Measurements from ENCODE around the gene SMYD1.

SMYD1 gene

DNA sequence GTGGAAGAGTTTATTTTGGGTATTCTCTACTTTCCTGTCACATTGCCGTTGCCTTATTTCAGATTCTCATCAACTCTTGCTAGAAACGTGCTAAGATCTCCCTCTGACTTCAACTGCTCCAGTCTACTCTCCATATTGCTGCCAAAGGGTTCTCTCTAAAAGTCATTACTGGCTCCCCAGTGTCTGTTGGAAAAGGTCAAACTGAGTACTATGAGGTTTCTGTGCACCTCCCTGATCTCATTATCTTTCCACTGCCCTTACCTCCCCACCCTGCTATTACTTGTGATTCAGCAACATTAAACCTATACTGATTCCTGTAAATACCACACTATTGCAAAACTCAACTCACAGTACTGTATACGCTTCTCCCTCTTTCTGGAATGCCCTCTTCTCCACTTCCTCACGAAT, 10.2 kb upstream of the SMYD1 start:
- FAIRE-seq, result no peak

DNA sequence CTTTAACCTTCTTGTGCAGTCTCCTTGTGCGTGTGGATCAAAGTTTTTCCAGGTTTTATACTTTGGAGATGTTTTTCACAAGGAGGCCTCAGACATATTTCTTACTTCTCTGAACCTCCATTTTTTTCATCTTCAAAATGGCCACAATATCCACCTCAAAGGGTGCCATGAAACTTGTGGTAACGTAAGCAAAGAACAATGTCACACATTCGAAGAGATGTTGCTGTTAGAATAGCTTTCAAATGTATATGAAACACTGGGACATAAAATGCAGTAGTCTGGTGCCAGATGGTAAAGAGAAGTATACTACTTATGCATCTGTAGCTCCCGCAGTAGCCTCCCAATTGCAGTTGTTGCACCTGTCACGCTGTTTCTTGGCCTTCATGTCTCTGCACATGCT, 9.4 kb upstream of the SMYD1 start:
- FAIRE-seq, result no peak

DNA sequence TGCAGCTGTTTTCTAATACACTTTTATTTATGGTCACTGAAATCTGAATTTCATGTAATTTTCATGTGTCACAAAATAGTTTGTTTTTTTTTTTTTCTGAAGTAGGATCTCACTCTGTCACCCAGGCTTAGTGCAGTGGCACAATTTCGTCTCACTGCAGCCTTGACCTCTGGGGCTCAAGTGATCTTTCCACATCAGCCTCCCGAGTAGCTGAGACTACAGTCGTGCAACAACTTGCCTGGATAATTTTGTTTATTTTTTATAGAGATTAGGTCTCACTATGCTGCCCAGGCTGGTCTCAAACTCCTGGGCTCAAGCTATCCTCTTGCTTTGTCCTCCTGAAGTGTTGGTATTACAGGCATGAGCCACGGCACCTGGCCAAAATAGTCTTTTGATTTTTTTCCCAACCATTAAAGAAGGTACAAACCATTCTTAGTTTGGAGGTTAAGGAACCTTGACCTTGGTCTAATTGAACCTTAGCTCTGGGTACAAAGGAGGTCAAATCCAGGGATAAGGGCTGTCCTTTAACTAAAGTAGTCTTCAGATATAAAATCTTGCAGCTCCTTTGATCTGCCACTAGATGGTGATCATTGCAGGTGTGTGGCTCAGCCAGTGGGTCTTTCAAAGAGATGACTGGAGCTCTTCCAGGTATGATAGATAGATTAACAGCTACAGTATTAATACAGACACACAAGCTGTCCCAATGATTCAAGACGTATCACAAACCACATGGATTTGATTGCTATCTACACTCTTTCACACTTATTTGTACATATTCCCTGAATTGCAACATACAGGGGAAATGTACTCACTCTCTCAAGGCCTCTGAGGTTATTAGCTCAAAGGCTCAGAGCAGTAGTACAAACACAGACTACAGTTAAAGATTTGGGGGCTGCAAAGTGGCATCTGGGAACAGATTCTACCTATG, 7.4 kb upstream of the SMYD1 start:
- FAIRE-seq, result no peak

DNA sequence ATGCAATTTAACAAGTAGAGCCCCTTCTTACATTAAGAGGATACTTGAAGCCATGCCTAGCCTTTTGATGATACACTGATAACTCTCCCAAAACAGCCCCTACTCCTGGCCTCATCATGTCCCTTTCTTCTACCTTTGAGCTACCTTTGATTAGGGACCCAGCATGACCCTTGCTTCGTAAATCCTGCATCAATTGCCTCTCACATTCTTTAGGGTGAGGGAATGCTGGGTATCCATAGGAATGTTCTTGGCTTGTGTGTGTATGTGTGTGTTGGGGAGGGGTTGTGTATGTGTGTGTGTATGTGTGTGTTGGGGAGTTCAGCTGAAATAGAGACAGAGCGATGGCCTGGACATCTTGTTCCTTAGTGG, 6.7 kb upstream of the SMYD1 start:
- no peak for FAIRE-seq

DNA sequence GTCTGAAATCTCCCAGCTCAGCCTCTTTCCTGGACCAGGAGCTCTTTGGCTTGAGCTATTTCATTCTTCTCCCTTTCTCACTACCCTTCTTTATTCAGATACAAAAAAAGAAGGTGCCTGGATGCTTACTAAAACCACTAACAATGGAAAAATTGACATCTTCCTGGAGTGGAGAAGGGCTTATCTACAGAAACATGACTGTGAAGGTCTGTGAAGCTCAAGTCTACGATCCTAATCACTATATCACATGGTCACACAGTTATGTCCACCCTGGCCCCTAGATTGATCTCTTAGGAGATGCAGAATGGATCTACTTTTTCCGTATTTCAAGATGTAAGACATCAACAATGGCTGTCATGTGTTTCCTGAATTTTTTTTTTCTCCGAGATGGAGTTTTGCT, 6.3 kb upstream of the SMYD1 start:
- FAIRE-seq, result no peak

DNA sequence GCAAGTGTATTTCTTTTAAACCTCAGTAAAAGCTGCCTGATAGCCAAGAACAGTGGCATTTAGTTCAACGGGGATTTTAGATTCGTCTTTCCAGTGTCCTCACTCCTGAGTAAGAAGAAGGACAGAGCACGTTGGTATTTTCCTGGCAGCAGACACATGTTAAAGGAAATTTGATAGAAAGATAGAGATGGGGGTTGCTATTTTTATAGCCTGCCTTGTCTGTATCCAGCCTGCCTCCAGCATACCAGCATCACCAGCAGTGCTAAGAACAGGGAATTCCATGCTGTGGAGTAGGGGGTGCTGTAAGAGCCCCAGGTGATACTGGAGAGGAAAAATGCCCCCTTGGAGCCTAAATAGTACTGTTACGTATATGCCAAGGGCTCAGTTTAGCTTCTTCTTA, 1.1 kb upstream of the SMYD1 start:
- no peak for FAIRE-seq

DNA sequence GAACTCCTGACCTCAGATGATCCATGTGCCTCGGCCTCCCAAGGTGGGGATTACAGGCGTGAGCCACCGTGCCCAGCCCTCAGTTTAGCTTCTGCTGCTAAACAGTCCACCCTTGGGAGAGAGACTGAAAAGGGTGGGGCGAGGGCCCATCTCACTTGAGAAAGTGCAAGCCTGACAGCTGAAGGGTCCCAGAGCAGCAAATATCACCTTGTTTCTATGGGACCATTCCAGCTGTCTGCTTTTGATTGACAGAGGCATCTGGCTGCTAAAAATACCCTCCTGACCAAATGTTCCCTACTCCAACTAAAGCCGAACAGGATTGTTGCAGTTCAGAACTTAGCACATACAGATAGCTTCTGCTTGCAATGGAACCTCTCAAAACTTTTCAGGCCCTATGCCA, 436 bp upstream of the SMYD1 start:
- no peak for FAIRE-seq

DNA sequence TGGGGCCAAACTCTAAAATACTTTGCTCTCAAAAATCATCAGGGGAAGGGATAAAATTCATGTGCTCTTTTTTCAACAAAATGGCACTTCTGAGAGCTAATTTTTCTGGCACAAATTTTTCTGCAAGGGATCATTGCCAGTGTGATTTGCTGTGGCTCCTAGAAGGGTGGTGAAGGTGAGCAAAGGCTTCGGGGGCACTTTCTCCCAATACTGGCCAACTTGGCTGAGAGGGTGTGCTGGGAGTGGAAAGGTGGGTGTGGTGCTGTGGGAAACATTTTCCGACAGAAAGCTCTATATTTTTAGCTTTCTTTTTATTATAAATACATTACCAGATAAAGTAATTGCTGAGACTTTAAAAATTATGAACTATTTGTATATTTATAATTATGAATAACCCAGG, 419 bp downstream of the SMYD1 start:
- FAIRE-seq, result no peak

DNA sequence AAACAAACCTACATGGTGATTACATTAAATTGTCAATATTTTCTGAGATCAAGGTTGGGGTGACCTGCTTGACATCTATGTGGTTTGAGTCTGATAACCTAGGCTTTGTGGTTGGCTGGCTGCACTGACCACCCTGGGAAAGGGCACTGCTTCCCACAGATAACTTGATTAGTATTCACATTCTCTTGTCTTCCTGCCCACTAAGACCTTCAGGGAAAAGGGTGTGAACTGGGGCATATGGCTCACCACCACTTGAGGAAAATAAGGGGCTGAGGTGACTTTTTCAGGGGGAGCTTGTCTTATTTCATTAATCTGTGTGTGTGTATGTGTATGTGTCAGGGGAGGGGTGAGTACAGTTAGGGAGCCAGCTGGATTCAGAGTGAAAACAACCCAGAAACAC, 1.5 kb downstream of the SMYD1 start:
- FAIRE-seq, result no peak

DNA sequence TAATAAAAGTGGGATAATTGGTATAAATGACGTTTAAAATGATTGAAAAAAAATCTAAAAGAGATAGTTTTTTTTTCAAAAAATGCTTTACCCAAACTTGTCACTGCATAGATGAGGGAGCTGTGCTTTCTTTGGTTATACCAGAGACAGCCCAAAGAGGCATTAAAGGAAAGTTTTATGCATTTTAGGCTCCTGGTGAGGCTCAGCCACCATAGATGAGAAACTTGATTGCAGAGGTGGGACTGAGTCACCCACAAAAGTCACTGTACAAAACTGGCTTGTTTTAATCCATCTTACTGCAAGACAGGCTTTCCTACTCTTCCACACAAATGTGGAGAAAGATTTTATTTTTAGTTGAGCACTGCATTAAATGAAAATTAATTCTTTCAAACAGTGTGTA, 2.4 kb downstream of the SMYD1 start:
- no peak for FAIRE-seq

DNA sequence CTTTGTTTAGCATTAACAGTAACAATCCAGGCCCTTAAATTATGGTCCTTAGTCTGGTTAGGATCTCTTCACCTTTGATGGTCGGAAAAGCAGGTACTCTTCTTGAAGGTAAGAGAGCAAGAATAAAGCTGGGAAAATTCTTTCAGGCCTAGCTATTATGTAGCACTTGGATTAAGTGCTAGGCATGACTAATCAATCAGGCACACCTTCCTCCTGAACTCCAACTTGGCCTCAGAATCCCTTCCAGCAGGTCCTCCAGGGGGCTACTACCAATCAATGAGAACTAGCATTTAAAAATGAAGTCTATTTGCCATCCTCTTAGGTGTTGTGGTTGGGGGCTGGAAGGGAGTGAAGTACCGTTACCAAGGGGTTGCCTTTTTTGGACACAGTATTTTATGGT, 3.7 kb downstream of the SMYD1 start:
- no peak for FAIRE-seq

DNA sequence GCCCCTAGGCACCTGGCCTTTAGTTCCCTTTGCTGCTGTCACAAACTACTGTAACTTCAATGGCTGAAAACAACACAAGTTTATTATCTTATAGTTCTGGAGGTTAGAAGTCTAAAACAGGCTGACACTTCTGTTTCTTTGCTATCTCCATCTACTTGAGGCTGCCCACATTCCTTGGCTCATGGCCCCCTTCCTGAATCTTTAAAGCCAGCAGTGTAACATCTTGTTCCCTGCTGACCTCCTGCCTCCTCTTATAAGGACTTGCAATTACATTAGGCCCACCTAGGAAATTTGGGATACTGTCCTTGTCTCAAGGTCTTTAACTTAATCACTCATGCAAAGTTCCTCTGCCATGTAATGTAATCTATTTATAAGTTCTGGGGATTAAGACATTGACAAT, 6.5 kb downstream of the SMYD1 start:
- no peak for FAIRE-seq

DNA sequence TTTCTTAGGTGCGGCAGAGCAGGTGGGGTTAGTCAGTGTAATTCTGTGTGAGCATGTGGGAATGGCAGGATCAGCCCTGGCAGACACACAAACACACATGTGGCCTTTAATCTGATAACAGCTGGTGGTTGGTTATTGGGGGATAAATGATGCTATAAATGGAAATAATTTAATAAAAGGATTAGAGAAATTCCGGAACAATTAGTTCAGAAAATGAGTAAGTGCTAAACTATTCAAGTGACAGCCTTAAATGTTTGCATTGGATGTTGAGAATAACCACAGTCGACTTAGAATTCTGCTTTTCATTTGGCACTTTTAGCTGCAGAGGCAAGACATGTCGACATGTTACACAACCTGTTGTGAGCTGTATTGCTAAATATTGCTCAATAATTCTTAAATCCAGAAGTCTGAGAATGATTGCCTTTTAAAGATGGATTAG, 7.2 kb downstream of the SMYD1 start:
- no peak for FAIRE-seq

DNA sequence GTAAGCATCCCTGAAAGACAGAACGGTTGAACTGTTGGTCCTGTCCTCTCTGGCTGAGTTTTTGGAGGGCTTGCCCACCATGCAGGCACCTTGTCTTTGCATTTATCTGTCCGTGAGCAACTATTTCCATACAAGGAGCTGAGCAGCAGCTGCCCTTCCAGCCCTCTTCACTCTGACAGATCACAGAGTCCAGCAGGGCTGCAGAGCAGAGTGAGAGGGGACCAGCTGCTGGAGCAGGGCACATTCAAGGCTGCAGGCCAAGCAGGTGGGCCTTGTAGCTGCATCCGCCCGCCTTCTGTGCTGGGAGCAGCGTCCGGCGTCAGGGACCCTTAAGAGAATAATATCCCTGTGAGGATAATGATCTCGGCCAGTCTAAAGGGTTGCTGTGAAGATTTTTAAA, 9.5 kb downstream of the SMYD1 start:
- FAIRE-seq, result no peak

DNA sequence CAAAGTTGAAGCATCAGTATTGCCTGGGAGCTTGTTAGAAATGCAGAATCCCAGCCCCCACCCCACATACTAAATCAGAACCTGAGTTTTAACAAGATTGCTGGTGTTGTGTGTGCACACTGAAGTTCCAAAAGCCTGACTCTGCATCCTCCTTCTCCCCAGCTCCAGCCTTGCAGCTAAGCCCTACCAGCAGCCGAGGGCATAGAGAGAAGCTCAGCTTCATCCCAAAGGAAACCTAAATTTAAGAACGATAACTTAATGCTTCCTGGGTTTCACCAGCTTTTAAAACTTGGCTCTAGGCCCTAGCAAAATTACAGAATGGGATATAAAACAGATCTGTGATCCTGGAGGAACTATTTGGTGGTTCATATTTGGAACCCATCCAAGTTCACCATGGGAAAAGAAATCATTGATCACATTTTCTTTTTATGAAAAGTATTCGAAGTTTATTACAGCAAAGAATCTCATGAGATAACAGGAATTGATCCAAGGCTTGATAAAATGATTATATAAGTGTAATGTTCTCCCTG, 11.1 kb downstream of the SMYD1 start:
- FAIRE-seq, result no peak

DNA sequence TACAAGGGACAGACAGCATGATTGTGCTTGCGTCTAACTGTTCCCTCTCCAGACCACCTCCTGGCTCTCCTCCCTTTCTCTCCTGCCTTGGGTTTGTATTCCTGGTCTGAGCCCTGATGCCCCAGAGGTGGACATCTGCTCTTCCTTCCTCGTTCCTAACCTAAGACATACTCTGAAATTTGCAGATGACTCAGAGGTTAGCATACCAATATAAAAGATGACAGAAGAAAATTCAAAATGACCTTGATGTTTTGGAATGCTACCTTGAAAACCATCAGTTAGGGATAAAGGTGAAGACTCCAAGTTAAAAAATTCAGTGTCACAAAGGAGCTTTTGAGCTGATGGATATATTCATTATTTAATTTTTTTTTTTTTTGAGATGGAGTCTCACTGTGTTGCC, 12.9 kb downstream of the SMYD1 start:
- no peak for FAIRE-seq

DNA sequence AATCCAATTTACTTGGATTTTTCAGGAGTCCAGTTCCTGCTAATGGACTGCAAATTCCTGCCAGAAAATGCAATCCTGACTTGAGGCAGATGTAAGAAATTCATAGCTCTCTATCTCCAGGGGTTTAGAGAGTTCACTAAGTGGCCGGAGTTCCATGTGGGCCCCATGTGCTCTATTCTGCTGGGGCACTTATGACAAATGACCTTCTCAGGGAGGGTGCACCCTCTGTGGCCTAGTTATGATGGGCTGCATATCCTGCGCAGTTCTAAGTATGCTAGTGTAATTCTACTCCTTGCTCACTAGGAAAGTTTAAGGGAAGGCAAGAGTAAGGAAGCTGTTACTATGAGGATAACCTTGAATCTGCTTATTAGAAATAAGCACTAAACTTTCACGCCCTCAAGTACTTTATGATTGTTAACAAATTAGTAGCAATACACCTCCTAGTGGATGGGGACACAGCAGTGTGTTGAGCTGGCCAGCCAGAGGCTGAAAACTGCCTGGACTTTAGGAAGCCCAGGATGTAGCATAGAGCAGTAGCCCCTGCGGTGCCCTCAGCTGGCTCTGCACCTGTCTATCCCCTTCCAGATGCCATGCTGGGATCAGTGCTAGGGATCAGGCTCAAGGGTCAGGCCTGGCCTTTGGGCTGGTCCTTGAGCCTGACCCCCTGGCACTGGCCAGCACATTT, 14.4 kb downstream of the SMYD1 start:
- FAIRE-seq, result no peak

DNA sequence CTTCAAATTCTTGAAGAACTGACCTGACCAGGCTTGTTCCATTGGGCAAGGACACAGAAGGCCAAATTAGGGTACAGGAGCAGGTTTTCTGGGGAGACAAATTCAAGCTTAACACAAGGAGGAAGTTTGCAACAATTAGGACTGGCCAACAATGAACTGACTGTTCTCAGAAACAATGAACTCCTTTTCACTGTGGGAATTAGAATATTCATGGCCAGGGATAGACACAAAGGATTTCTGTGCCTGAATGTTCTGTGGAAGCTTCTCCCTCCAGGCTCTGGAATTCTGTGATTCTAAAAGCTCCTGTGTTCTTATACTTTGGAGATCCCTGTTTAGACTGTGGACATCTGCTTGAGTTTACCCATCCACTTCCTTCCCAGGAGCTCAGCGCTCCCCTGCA, 15.2 kb downstream of the SMYD1 start:
- no peak for FAIRE-seq

DNA sequence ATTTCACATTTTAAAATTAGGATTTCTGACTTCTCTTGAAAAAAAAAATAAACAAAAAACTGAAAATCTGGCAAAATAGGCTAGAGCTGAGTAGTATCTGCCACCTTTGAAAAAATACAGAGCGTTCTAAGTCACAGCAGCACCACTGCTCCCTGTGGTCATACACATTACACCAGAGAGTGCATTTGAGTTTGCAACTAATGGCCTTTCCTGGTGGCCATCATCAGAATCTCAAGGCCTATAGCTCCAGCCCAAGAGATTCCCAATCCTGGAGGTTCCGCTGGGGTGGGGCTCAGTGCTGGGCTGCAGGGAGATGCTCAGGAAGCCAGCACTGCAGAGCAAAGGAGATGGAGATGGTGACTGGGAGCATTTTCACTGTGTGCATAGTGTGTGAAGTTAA, 17.5 kb downstream of the SMYD1 start:
- no peak for FAIRE-seq

DNA sequence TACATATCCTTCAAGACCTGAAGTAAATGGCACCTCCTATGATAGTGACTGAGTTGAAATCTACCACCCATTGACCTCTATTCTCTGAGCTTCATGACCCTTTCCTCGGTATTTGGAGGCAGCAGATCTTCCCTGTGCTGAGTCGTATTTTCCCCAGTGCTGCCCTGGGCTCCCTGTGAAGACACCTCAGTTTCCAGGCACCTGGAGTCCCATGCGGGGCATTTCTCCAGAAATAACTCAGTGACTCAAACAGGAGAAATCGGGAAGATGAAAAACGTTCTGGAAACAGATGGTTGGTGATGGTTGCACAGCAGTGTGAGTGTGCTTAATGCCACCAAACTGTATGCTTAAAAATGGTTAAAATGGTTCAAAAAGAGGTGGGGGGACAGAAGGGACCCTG, 18.0 kb downstream of the SMYD1 start:
- FAIRE-seq, result no peak

DNA sequence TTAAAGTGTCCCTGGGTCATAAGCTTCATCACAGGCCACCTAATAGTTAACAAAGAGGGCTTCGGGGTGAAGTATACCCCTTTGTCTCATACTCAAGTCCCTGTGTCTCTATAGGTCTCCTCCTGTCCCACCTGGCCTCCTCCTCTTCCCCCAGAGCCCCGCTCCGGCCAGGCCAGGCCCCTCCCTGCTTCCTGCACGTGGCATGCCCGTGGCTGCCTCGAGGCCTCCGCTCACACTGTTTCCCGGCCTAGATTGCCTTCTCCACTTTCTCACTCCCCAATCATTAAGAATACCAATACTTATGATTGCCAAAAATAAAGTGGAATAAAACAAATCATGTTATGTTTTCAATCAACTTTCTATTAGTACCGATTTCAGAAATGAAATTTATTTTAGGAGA, 18.8 kb downstream of the SMYD1 start:
- FAIRE-seq, result no peak

DNA sequence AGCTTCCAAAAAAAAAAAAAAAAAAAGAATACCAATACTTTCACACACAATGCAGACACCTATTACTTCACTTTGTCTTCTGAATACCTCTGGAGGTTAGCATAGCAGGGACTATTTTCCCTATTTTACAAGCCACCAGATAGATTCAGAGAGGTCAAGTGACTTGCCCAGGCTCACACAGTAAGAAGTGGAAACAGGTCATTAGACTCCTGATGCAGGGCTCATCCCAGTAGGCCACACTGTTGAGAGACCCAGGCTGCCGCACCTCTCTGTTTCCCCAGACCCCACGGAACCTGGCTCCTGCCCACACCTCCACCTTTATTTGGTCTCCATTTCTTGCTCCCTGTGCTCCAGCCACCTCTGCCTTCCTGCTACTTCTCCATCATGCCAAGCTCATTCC, 19.4 kb downstream of the SMYD1 start:
- FAIRE-seq, result no peak

DNA sequence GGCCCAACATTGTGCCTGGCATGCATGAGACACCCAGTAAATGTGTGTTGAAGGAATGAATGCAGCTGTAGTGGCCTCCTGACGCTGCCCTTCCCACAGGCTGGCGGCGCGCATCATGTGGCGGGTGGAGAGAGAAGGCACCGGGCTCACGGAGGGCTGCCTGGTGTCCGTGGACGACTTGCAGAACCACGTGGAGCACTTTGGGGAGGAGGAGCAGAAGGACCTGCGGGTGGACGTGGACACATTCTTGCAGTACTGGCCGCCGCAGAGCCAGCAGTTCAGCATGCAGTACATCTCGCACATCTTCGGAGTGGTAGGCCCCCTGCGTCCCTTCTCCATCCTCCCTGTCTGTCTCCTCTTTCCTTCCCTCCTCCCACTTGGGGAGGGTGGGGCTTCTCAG, 20.1 kb downstream of the SMYD1 start:
- FAIRE-seq, result no peak

DNA sequence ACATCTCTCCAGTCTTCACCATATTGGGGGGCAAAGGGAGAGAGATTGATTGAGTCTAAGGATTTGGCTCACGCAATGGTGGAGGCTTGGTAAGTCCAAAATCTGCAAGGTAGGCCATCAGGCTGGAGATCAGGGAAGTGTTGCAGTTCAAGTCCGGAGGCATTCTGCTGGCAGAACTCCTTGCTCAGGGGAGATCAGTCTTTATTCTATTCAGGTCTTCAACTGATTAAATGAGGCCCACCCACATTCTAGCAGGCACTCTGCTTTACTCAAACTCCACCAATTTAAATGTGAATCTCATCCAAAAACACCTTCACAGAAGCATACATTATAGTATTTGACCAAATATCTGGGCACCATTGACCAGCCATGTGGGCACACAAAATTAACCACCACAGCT, 21.4 kb downstream of the SMYD1 start:
- FAIRE-seq, result no peak
